ACC112 (cell line): Measurements from ENCODE around the gene INSL6.

Experiments used
- H2AFZ ChIP-seq: fragments of 200-600 bp; sonication (generic); one replicate; pipeline ENCODE4 v1.6.0; 2017; ENCODE audit warnings: antibody characterized with exemption, low read length; ENCODE audit not compliant: unreplicated experiment
- H3K27ac ChIP-seq: fragments of 200-600 bp; sonication (generic); 2 replicates; pipeline ENCODE4 v1.5.1; 2014; ENCODE audit warnings: low read depth, mild to moderate bottlenecking, antibody characterized with exemption, low read length, moderate library complexity
- H3K27me3 ChIP-seq: fragments of 200-600 bp; sonication (generic); 2 replicates; pipeline ENCODE4 v1.6.1; 2014; ENCODE audit warnings: mild to moderate bottlenecking, antibody characterized with exemption, low read length, moderate library complexity, mixed read lengths; ENCODE audit not compliant: insufficient read depth
- H3K36me3 ChIP-seq: fragments of 200-600 bp; sonication (generic); 2 replicates; pipeline ENCODE4 v1.6.1; 2016; ENCODE audit warnings: mild to moderate bottlenecking, antibody characterized with exemption, low read length, moderate library complexity, mixed read lengths; ENCODE audit not compliant: insufficient read depth
- H3K4me1 ChIP-seq: fragments of 200-600 bp; sonication (generic); one replicate; pipeline ENCODE4 v1.6.1; 2016; ENCODE audit warnings: low read length, mixed read lengths; ENCODE audit not compliant: insufficient read depth, unreplicated experiment, control insufficient read depth
- H3K4me3 ChIP-seq: fragments of 200-600 bp; sonication (generic); 2 replicates; pipeline ENCODE4 v1.5.1; 2014; ENCODE audit warnings: mild to moderate bottlenecking, low read depth, low read length
- H3K79me2 ChIP-seq: fragments of 200-600 bp; sonication (generic); one replicate; pipeline ENCODE4 v1.6.0; 2016; ENCODE audit warnings: low read length; ENCODE audit not compliant: control insufficient read depth, unreplicated experiment, insufficient read depth

Gene INSL6

GRCh38 chr9:5185220-5185840 lies at the start of gene INSL6:
Gene INSL6 (minus strand): TSS chr9:5185639. CDS start chr9:5185602, 37 bp downstream.
- H3K36me3 ChIP-seq = no peaks in the 10 kb centered on the region
- H2AFZ ChIP-seq = no peak within 1 kb of the TSS
- no peak within 1 kb of the TSS for H3K27ac ChIP-seq
- no peak within 1 kb of the TSS for H3K4me3 ChIP-seq
- H3K27me3 ChIP-seq = peaks cover 15% of the 10 kb centered on the region
- no peaks in the 10 kb centered on the region for H3K79me2 ChIP-seq
- H3K4me1 ChIP-seq = no peaks in the 10 kb centered on the region

GRCh38 chr9:5231212-5231611 lies 45.8 kb upstream of the INSL6 start, which contains the start of gene INSL4:
Gene INSL4 (plus strand): TSS chr9:5231419. CDS start chr9:5231524, 105 bp downstream.
- no peak within 1 kb of the TSS for H2AFZ ChIP-seq
- H3K27me3 ChIP-seq = peaks cover 78% of the 10 kb centered on the region
- no peak within 1 kb of the TSS for H3K4me3 ChIP-seq
- no peaks in the 10 kb centered on the region for H3K36me3 ChIP-seq
- no peaks in the 10 kb centered on the region for H3K79me2 ChIP-seq
- H3K4me1 ChIP-seq = no peaks in the 10 kb centered on the region
- H3K27ac ChIP-seq = no peak within 1 kb of the TSS

- Histone ChIP-seq H3K79me2 (no peaks in the 10 kb centered on the region), H3K4me3 (no peak overlapping the region), H3K27me3 (peaks cover 77% of the 10 kb centered on the region), H2AFZ (no peak overlapping the region), H3K27ac (no peak overlapping the region), H3K4me1 (no peaks in the 10 kb centered on the region), H3K36me3 (no peaks in the 10 kb centered on the region)
These were observed 45.1 kb upstream of the INSL6 start for GRCh38 chr9:5230554-5230953.

- no peak overlapping the region for H2AFZ ChIP-seq
- H3K36me3 ChIP-seq = no peaks in the 10 kb centered on the region
- H3K79me2 ChIP-seq = no peaks in the 10 kb centered on the region
- H3K4me1 ChIP-seq = no peaks in the 10 kb centered on the region
- no peak overlapping the region for H3K4me3 ChIP-seq
- no peak overlapping the region for H3K27ac ChIP-seq
- peaks cover 84% of the 10 kb centered on the region for H3K27me3 ChIP-seq
These were observed 19.6 kb upstream of the INSL6 start for GRCh38 chr9:5205071-5205470.

- Histone ChIP-seq H3K36me3 (no peaks in the 10 kb centered on the region), H3K27ac (no peak overlapping the region), H3K79me2 (no peaks in the 10 kb centered on the region), H3K4me1 (no peaks in the 10 kb centered on the region), H3K27me3 (peaks cover 72% of the 10 kb centered on the region), H2AFZ (no peak overlapping the region), H3K4me3 (no peak overlapping the region)
These were observed 10.0 kb upstream of the INSL6 start for GRCh38 chr9:5195463-5195862.

- Histone ChIP-seq H3K27ac (no peak overlapping the region), H3K4me1 (no peaks in the 10 kb centered on the region), H3K79me2 (no peaks in the 10 kb centered on the region), H3K27me3 (peaks cover 67% of the 10 kb centered on the region), H3K4me3 (no peak overlapping the region), H2AFZ (no peak overlapping the region), H3K36me3 (no peaks in the 10 kb centered on the region)
These were observed 7.9 kb upstream of the INSL6 start for GRCh38 chr9:5193345-5193744.

- Histone ChIP-seq H3K4me3 (no peak overlapping the region), H3K79me2 (no peaks in the 10 kb centered on the region), H3K4me1 (no peaks in the 10 kb centered on the region), H3K27ac (no peak overlapping the region), H3K27me3 (peaks cover 54% of the 10 kb centered on the region), H3K36me3 (no peaks in the 10 kb centered on the region), H2AFZ (no peak overlapping the region)
These were observed 6.5 kb upstream of the INSL6 start for GRCh38 chr9:5191985-5192384.

- Histone ChIP-seq H3K79me2 (no peaks in the 10 kb centered on the region), H2AFZ (no peak overlapping the region), H3K27ac (no peak overlapping the region), H3K27me3 (peaks cover 28% of the 10 kb centered on the region), H3K36me3 (no peaks in the 10 kb centered on the region), H3K4me1 (no peaks in the 10 kb centered on the region), H3K4me3 (no peak overlapping the region)
These were observed 2.9 kb upstream of the INSL6 start for GRCh38 chr9:5188060-5188984.

GRCh38 chr9:5186416-5187169 lies 1.2 kb upstream of the INSL6 start:
- no peak overlapping the region for H3K27ac ChIP-seq
- peaks cover 20% of the 10 kb centered on the region for H3K27me3 ChIP-seq
- no peak overlapping the region for H3K4me3 ChIP-seq
- H2AFZ ChIP-seq = no peak overlapping the region
- H3K4me1 ChIP-seq = no peaks in the 10 kb centered on the region
- no peaks in the 10 kb centered on the region for H3K36me3 ChIP-seq
- H3K79me2 ChIP-seq = no peaks in the 10 kb centered on the region

- Histone ChIP-seq H3K27me3 (peaks cover 11% of the 10 kb centered on the region), H3K36me3 (no peaks in the 10 kb centered on the region), H3K27ac (no peak overlapping the region), H3K4me1 (no peaks in the 10 kb centered on the region), H3K4me3 (no peak overlapping the region), H3K79me2 (no peaks in the 10 kb centered on the region), H2AFZ (no peak overlapping the region)
These were observed 663 bp downstream of the INSL6 start for GRCh38 chr9:5184776-5185175.
